GM23338 (cell line): ENCODE measurements around the gene COA1.

Experiments used
- CTCF ChIP-seq, 2 experiments: fragments of 200-600 bp in 1 of 2; sonication (generic) in 1 of 2; conservative IDR thresholded peaks; 2 replicates each; pipeline versions ENCODE4 v1.5.1 to v1.6.1; 2016 to 2017; ENCODE audit warnings: antibody characterized with exemption in 2 of 2, low read depth in 2 of 2, mild to moderate bottlenecking in 2 of 2, moderate library complexity in 1 of 2
- EZH2phosphoT487 ChIP-seq: fragments of 200-600 bp; sonication (generic); IDR thresholded peaks from one replicate; pipeline ENCODE4 v1.8.1; 2018; ENCODE audit warnings: antibody characterized with exemption; ENCODE audit not compliant: unreplicated experiment
- JUNB ChIP-seq: IDR thresholded peaks from one replicate; pipeline ENCODE4 v1.6.1; 2016; ENCODE audit warnings: antibody characterized with exemption; ENCODE audit not compliant: unreplicated experiment
- POLR2AphosphoS5 ChIP-seq: IDR thresholded peaks from 2 replicates; pipeline ENCODE4 v1.6.1; 2016; ENCODE audit warnings: antibody characterized with exemption, low read depth
- REST ChIP-seq: IDR thresholded peaks from one replicate; pipeline ENCODE4 v1.6.1; 2018; ENCODE audit warnings: antibody characterized with exemption; ENCODE audit not compliant: unreplicated experiment

GRCh38 chr7:43753843-43754242, 24.5 kb upstream of the COA1 start:
- TF ChIP-seq CTCF (conservative IDR thresholded peaks at IDR 0.05; ENCODE audit: low read depth in 2 of 2) (peak; percentile 17 to 21; a peak in 1 of 4 replicates), REST (no peak), POLR2AphosphoS5 (no peak), EZH2phosphoT487 (no peak), JUNB (no peak)
